Keratinocyte (primary cell): ENCODE data around the gene PPIG.

Source experiments
- EZH2 ChIP-seq: IDR thresholded peaks from one replicate; pipeline ENCODE4 v1.6.1; 2012; ENCODE audit warnings: inconsistent platforms, mild to moderate bottlenecking, low read length, moderate library complexity
- TF ChIP-seq, protein P1 (sequence below), 3 experiments: IDR thresholded peaks in 1 of 3; conservative IDR thresholded peaks in 1 of 3; optimal IDR thresholded peaks in 1 of 3; 2 replicates in 2 of 3; 3 replicates in 1 of 3; pipeline versions ENCODE3 to v1.5.1; 2011; ENCODE audit warnings: low read length in 3 of 3, mild to moderate bottlenecking in 3 of 3, moderate library complexity in 2 of 3, control low read depth in 1 of 3, inconsistent platforms in 1 of 3; ENCODE audit not compliant: insufficient read depth in 2 of 3; ENCODE audit errors: extremely low read depth in 1 of 3

DNA sequence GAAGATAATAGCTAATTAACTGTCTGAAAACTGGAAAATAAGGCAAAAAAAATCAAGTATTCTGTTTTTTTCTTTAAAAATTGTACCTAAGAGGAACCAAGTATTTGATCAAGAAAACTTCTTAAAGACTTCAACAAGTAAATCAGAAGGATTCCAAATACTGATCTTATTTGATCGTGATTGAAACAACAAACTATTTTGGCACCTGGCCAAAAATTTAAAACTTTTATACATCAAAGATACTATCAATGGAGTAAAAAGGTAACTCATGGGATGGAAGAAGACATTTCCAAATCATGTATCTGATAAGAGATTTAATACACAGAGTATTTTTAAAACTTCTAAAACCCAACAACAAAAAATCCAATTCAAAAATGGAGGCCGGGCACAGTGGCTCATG is 63.3 kb downstream of the PPIG start:
- TF ChIP-seq, protein P1, sequence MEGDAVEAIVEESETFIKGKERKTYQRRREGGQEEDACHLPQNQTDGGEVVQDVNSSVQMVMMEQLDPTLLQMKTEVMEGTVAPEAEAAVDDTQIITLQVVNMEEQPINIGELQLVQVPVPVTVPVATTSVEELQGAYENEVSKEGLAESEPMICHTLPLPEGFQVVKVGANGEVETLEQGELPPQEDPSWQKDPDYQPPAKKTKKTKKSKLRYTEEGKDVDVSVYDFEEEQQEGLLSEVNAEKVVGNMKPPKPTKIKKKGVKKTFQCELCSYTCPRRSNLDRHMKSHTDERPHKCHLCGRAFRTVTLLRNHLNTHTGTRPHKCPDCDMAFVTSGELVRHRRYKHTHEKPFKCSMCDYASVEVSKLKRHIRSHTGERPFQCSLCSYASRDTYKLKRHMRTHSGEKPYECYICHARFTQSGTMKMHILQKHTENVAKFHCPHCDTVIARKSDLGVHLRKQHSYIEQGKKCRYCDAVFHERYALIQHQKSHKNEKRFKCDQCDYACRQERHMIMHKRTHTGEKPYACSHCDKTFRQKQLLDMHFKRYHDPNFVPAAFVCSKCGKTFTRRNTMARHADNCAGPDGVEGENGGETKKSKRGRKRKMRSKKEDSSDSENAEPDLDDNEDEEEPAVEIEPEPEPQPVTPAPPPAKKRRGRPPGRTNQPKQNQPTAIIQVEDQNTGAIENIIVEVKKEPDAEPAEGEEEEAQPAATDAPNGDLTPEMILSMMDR (optimal IDR thresholded peaks at IDR 0.05 in 1 of 3, IDR thresholded peaks at IDR 0.05 in 1 of 3, conservative IDR thresholded peaks at IDR 0.05 in 1 of 3; ENCODE audit: extremely low read depth in 1 of 3, insufficient read depth in 2 of 3, low read length in 3 of 3): no peak
- TF ChIP-seq EZH2: no peak
